GM12865 (cell line): ENCODE results near the gene PSMD3.
"Not testable (repeated sequence)": the region's sequence is repeated elsewhere in the genome, so short reads cannot be mapped to it uniquely, and the experiment has no call there.

ENCODE experiments used
- DNase-seq: peaks from one replicate; pipeline ENCODE4 v3.0.0; 2010; ENCODE audit warnings: low read depth
- H3K4me3 ChIP-seq: 2 replicates; pipeline ENCODE4 v1.5.1; 2011; ENCODE audit warnings: mild to moderate bottlenecking, low read depth, low read length, control low read depth
- TF ChIP-seq, protein P1 (sequence below): IDR thresholded peaks from 2 replicates; pipeline ENCODE4 v1.5.1; 2011; ENCODE audit warnings: low read length, control low read depth, low read depth, inconsistent platforms; ENCODE audit not compliant: insufficient read depth; ENCODE audit errors: missing control alignments

PSMD3 gene

DNA sequence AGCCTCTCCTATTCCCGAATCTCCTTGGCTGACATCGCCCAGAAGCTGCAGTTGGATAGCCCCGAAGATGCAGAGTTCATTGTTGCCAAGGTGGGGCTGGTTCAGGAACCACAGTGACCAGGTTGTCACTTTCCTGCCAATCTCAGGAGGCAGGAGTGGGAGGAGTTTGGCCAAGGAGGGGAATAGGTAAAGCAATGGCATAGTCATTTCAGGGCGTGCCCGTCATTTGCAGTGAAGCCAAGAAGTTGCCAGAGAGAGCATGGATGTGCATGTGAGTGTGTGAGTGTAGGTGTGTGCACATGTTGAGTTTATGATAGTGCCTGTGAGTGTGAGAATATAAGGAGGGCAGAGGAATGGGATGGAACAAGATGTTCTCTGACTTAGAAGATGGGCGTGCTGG, 14.8 kb downstream of the PSMD3 start:
- TF ChIP-seq, protein P1, sequence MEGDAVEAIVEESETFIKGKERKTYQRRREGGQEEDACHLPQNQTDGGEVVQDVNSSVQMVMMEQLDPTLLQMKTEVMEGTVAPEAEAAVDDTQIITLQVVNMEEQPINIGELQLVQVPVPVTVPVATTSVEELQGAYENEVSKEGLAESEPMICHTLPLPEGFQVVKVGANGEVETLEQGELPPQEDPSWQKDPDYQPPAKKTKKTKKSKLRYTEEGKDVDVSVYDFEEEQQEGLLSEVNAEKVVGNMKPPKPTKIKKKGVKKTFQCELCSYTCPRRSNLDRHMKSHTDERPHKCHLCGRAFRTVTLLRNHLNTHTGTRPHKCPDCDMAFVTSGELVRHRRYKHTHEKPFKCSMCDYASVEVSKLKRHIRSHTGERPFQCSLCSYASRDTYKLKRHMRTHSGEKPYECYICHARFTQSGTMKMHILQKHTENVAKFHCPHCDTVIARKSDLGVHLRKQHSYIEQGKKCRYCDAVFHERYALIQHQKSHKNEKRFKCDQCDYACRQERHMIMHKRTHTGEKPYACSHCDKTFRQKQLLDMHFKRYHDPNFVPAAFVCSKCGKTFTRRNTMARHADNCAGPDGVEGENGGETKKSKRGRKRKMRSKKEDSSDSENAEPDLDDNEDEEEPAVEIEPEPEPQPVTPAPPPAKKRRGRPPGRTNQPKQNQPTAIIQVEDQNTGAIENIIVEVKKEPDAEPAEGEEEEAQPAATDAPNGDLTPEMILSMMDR = no peak
- no peak for DNase-seq
- no peak overlapping the region for H3K4me3 ChIP-seq

DNA sequence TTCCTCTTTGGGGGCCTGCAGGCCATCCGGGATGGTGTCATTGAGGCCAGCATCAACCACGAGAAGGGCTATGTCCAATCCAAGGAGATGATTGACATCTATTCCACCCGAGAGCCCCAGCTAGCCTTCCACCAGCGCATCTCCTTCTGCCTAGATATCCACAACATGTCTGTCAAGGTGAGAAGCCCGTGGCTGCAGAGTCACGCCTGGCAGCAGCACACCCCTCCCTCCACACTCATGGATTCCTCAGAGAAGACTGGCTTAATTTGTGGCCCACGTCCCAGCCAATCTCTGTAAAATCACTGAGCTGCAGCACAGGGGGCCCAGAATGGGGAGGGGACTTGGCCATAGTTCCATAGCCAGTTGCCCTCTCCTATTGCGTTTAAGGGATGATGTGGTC, 15.6 kb downstream of the PSMD3 start:
- TF ChIP-seq, protein P1 = no peak
- no peak overlapping the region for H3K4me3 ChIP-seq
- no peak for DNase-seq

DNA sequence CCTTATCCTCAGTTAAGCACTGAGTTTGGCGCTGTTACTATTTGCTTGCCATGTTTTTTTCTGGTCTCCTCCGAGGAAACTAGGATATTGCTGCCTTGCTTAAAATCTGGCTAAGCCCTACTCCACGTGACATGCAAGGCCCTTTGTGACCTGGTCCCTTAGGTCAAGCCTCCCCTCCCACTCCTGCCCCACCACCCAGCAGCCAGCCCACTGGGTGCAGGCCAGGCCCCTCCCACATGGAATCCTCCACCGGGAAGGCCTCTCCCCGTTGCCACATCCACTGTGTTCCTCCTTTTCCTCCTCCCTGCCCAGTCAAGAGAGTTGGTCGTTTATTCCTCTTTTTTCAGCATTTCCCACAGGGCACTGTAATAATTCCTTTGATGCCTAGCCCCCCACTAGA, 16.2 kb downstream of the PSMD3 start:
- H3K4me3 ChIP-seq = no peak overlapping the region
- TF ChIP-seq, protein P1 = no peak
- DNase-seq = no peak

DNA sequence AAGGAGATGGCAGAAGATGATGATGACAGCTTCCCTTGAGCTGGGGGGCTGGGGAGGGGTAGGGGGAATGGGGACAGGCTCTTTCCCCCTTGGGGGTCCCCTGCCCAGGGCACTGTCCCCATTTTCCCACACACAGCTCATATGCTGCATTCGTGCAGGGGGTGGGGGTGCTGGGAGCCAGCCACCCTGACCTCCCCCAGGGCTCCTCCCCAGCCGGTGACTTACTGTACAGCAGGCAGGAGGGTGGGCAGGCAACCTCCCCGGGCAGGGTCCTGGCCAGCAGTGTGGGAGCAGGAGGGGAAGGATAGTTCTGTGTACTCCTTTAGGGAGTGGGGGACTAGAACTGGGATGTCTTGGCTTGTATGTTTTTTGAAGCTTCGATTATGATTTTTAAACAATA, 16.9 kb downstream of the PSMD3 start:
- TF ChIP-seq, protein P1 = no peak
- no peak overlapping the region for H3K4me3 ChIP-seq
- DNase-seq = no peak

DNA sequence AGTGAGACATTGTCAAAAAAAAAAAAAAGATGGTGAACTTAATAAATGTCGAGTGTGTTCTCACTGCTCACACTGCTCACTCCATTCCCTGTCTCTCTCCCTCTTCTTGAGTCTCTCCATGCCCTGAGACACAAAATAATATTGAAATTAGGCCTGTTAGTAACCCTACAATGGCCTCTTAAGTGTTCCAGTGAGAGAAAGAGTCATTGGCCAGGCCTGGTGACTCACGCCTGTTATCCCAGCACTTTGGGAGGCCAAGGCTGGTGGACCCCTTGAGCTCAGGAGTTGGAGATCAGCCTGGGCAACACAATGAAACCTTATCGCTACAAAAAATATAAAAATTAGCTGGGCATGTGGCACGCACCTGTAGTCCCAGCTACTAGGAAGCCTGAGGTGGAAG, 18.5 kb downstream of the PSMD3 start:
- no peak for DNase-seq
- H3K4me3 ChIP-seq = no peak overlapping the region
- TF ChIP-seq, protein P1 = no peak

DNA sequence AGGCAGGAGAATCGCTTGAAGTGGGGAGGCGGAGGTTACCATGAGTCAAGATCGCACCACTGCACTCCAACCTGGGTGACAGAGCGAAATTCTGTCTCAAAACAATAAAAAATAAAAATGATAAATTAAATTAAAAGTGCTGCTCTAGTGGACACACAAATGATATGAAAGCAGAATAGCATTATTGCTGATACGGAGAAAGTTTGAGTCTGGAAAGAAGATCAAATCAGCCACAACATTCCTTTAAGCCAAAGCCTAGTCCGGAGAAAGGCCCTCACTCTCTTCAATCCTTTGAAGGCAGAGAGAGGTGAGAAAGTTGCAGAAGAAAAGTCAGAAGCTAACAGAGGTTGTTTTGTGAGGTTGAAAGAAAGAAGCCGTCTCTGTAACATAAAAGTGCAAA, 19.6 kb downstream of the PSMD3 start:
- TF ChIP-seq, protein P1 = no peak
- H3K4me3 ChIP-seq = no peak overlapping the region
- no peak for DNase-seq

DNA sequence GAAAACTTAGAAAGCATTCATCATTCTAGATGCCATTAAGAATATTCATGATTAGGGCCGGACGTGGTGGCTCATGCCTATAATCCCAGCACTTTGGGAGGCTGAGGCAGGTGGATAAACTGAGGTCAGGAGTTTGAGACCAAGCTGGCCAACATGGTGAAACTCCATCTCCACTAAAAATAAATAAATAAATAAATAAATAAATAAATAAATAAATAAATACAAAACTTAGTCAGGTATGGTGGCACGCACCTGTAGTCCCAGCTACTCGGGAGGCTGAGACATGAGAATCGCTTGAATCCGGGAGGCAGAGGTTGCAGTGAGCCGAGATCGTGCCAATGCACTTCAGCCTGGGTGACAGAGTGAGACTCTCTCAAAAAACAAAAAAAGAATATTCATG, 20.7 kb downstream of the PSMD3 start:
- not testable (repeated sequence) for H3K4me3 ChIP-seq, DNase-seq

DNA sequence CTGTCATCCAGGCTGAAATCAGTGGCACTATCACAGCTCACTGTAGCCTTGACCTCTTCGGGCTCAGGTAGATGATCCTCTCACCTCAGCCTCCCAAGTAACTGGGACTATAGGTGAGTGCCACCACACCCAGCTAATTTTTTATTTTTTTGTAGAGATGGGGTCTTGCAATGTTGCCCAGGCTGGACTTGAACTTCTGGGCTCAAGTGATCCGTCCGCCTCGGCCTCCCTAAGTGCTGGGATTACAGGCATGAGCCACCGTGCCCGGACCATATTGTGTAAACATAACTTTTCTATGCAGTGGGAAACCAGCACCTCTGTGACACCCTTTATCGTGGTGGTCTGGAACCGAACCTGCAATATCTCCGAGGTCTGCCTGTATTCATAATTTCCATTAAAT, 23.5 kb downstream of the PSMD3 start:
- TF ChIP-seq, protein P1 = no peak
- no peak for DNase-seq
- no peak overlapping the region for H3K4me3 ChIP-seq
